ENCODE measurements around the gene CSTF3.
A peak's percentile ranks its signal among the peaks of the same experiment; 100 is the strongest.

Gene CSTF3

DNA sequence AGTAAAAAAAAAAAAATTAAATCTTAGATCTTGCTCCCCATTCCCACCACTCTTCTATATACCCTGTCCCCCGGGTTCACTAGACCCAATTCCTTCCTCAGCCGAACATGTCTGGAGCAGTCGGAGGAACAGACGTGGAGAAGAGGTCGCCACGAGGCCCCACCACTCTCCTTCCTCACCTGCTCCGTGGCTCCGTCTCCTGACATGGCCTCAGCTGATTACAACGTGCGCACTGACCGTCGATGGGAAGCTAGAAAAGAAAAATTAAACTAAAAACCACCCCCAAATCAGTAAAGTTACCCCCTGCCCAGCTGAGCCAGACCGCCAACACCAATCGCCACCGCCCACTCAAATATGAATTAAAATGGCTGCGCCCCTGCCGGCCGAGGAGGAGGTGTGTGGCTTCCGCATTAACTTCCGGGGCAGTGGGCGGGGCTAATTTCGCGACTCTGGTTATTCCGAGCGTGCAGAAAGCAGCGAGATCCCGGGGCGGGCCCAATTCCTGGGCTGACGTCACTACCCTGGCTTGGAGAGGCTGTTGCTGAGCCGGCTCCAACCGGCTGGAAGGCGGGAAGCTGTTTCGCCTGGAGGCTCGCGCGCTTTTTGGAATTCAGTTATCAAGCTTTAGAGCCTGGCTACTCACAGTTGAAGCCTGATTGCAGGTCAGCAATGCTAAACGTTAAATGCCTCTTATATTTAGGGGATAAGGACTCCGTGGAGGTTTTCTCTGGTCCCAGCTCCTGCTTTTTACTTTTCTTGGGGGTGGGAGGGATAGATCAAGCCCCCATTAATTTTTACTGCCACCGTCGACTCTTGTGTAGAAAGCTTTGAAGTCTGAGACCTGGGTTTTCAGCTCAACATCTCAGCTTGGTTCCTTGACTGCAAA is at the start of gene CSTF3:
Gene CSTF3, minus strand, starts transcription at position 361 of the 886 bp plus-strand sequence. Its CDS starts 155 bp downstream, at position 206.
- TF ChIP-seq, protein P1, sequence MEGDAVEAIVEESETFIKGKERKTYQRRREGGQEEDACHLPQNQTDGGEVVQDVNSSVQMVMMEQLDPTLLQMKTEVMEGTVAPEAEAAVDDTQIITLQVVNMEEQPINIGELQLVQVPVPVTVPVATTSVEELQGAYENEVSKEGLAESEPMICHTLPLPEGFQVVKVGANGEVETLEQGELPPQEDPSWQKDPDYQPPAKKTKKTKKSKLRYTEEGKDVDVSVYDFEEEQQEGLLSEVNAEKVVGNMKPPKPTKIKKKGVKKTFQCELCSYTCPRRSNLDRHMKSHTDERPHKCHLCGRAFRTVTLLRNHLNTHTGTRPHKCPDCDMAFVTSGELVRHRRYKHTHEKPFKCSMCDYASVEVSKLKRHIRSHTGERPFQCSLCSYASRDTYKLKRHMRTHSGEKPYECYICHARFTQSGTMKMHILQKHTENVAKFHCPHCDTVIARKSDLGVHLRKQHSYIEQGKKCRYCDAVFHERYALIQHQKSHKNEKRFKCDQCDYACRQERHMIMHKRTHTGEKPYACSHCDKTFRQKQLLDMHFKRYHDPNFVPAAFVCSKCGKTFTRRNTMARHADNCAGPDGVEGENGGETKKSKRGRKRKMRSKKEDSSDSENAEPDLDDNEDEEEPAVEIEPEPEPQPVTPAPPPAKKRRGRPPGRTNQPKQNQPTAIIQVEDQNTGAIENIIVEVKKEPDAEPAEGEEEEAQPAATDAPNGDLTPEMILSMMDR (IDR thresholded peaks at IDR 0.05; ENCODE audit: low read depth, low read length): no peak

DNA sequence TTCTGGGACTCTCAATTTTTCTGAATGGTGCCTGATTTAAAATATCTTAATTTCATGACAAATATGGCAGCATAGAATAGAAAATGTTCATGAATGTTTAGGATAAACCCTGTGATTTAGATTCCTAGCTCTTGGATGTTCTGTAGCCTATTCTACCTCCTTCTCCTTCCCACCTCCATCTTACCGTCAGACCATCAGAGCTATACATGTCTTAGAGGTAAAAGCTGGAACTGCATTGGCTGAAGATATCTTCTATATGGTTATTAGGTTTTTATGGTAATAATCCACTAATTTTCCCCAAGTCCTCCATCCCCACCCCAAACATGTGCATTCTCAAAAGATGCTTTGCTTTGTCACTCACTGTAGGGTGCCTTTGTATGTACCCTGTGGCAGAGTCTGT is 46.9 kb upstream of the CSTF3 start:
- H3K4me3 ChIP-seq (ENCODE audit: low read depth, low read length): no peak overlapping the region

More for the DNA sequence above, at the start of gene CSTF3:
- H3K4me3 ChIP-seq (ENCODE audit: low read depth, low read length): peak within 1 kb of the TSS; percentile 94

DNA sequence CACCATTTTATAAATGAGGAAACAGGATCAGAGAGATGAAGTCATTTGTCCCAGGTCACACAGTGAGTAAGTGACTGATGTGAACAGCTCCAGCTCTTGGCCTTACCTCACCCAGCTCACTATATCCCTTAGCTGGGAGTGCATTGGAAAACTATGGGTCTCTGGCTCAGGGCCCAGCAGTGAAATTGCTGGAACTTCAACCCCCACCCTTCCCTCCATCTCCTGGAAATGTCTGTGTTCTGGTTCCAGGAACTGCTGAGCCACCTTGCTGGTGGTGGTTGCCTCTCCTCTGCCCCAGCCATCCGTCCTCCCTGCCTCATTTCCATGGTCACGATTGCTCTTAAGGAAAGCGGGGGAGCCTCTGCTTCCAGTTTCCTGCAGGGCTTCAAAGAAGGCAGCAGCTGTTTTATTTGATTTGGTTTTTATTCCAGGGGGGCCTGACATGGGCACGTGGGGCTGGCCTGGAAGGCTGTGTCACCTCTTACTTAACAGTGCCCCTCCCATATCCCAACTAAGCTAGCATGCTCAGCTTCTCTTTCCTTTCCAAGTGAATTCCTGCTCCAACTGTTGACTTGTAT is 46.2 kb upstream of the CSTF3 start:
- no peak overlapping the region for H3K4me3 ChIP-seq (ENCODE audit: low read depth, low read length)
- TF ChIP-seq, protein P1 (IDR thresholded peaks at IDR 0.05; ENCODE audit: low read depth, low read length): no peak

More for the DNA sequence above, 46.9 kb upstream of the CSTF3 start:
- TF ChIP-seq, protein P1 (IDR thresholded peaks at IDR 0.05; ENCODE audit: low read depth, low read length): no peak

DNA sequence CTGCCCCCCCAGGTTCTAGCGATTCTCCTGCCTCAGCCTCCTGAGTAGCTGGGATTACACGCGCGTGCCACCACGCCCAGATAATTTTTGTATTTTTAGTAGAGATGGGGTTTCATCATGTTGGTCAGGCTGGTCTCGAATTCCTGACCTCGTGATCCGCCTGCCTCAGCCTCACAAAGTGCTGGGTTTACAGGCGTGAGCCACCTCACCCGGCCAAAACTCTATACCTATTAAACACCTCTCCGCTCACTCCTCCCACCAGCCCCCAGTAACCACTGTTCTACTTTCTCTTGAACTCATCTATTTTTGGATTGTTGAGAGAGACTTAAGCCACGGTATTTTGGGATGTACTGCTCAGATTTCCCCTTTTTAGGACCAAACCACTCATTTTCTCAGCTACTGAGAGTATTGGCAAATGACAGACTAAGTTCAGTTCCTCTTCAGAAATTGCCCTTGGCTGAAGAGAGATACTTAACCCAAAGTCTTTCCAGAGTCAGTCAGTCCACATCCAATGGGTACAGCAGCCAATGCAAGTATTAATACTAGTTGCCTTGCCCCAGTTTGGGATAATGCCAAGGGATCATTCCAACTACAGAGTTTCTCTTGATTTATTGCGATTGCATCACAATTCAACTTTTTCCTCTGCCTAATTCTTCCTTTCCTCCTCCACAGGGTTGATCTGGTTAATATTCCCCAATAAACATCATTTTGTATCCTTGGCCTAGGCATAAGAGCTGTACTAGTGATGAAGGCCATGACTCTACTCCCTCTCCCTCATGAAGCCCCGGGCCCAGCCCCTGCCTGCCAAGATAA is 36.8 kb upstream of the CSTF3 start:
- no peak overlapping the region for H3K4me3 ChIP-seq (ENCODE audit: low read depth, low read length)
- TF ChIP-seq, protein P1 (IDR thresholded peaks at IDR 0.05; ENCODE audit: low read depth, low read length): no peak

DNA sequence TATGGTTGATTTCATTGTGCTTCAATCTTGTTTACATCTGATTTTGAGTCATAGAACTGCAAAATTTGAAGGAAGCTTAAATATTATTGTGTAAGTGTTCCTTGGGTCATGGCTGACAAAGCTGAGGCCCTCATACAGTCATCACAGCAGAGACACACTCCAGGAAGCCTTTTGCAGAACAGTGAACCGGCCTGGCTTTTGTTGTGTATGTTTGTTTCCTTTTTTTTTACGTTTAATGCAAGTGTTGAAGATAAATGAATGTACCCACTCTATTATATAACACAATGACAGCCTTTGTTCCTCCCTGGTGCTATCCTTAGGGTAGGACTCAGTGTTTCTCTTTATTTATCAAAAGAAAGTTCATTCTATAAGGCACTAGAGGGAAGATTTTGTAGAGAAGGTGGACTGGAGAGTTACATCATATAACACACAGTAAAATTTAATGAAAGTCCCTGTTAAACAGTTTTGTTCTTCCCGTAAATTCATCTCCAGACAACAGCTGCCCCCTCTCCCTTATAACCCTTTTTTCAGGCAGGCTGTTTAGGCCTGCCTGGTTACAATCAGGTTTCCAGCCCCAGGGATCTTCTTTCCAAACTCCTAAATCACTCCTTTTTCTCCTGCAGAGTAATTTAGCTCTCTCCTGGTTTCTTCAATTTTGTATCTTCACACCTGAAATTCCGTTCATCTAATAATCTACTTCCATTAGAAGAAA is 34.3 kb upstream of the CSTF3 start:
- TF ChIP-seq, protein P1 (IDR thresholded peaks at IDR 0.05; ENCODE audit: low read depth, low read length): no peak
- no peak overlapping the region for H3K4me3 ChIP-seq (ENCODE audit: low read depth, low read length)

DNA sequence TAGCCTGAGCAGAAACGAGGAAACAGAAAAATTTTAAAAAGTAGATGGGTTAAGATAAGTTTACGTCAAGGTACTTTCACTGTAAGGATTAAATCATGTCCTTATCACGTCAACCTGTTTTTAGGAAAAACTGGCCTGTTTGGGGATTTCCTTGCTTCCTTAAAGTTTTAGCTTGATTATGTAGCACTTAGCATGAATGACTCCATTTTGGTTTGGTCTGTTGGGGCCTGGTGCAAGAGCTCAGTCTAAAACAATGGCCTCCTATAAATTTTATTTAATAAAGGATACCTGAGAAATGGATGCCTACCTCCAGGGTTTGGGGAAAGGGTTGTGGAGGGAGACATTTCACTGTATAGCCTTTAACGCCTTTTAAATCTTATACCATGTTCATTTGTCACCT is 33.2 kb upstream of the CSTF3 start:
- H3K4me3 ChIP-seq (ENCODE audit: low read depth, low read length): no peak overlapping the region
- TF ChIP-seq, protein P1 (IDR thresholded peaks at IDR 0.05; ENCODE audit: low read depth, low read length): no peak
